ENCODE data around the gene SIMC1.
"Not testable (repeated sequence)": the region's sequence is repeated elsewhere in the genome, so short reads cannot be mapped to it uniquely, and the experiment has no call there.

The SIMC1 gene

DNA sequence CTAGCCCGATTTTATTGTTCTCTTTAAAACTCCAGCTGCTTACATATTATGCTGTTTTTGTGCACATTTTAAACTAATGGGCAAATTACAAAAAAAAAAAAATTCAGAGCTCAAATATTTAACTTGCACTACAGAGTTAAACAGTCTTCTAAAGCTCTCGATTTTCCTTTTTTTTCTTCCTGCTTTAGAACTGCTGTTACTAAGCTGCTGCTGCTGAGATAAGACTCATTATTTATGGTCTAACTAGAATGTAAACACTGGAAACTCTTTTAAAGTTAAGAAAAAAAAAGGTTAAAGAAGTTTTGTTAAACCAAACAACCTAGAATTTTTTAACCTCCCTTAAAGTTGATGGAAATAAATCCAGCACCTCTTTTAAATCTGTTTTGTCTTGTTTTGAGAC, 20.5 kb upstream of the SIMC1 start:
- not testable (repeated sequence) for H3K36me3 ChIP-seq (ENCODE audit: insufficient read depth, low read length); H3K27me3 ChIP-seq (ENCODE audit: control insufficient read depth in 1 of 2, insufficient read depth in 2 of 2, low read length in 2 of 2); H3K9me3 ChIP-seq (ENCODE audit: low read length); H3K4me1 ChIP-seq (ENCODE audit: insufficient read depth, low read length); H3K4me3 ChIP-seq (ENCODE audit: low read depth in 1 of 2, low read length in 2 of 2); H3K27ac ChIP-seq (ENCODE audit: low read depth, low read length); H3K9ac ChIP-seq (ENCODE audit: low read length)

DNA sequence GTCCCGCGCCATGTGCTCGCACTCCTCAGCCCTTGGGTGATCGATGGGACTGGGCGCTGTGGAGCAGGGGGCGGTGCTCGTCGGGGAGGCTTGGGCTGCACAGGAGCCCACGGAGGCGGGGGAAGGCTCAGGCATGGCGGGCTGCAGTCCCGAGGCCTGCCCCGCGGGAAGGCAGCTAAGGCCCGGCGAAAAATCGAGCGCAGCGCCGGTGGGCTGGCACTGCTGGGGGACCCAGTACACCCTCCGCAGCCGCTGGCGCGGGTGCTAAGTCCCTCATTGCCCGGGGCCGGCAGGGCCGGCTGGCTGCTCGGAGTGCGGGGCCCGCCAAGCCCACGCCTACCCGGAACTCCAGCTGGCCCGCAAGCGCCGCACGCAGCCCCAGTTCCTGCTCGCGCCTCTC, 16.2 kb upstream of the SIMC1 start:
- H3K4me3 ChIP-seq (ENCODE audit: low read depth in 1 of 2, low read length in 2 of 2); H3K27me3 ChIP-seq (ENCODE audit: control insufficient read depth in 1 of 2, insufficient read depth in 2 of 2, low read length in 2 of 2); H3K36me3 ChIP-seq (ENCODE audit: insufficient read depth, low read length); H3K9me3 ChIP-seq (ENCODE audit: low read length); H3K9ac ChIP-seq (ENCODE audit: low read length); H3K27ac ChIP-seq (ENCODE audit: low read depth, low read length); H3K4me1 ChIP-seq (ENCODE audit: insufficient read depth, low read length): not testable (repeated sequence)

DNA sequence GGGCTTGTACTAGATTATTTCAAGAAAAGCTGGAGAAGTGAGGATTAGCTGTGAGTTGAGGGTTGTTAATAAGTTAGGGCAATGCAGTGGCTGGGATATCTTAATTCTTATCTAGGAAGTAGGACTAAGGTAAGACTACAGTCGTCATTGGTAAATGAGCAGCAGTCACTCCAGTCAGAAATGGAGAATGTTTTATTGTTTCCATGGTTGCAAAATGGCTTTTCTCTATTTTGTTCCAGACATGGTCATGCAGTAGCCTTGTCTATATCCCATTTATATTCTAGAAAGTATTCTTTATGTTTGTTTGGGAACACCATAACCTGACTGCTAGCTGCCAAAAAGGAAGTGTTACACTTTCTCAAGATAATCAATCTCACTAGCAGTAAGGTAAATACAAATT, 9.9 kb upstream of the SIMC1 start:
- not testable (repeated sequence) for H3K27ac ChIP-seq (ENCODE audit: low read depth, low read length); H3K27me3 ChIP-seq (ENCODE audit: control insufficient read depth in 1 of 2, insufficient read depth in 2 of 2, low read length in 2 of 2); H3K4me3 ChIP-seq (ENCODE audit: low read depth in 1 of 2, low read length in 2 of 2); H3K9ac ChIP-seq (ENCODE audit: low read length); H3K9me3 ChIP-seq (ENCODE audit: low read length); H3K4me1 ChIP-seq (ENCODE audit: insufficient read depth, low read length); H3K36me3 ChIP-seq (ENCODE audit: insufficient read depth, low read length)

DNA sequence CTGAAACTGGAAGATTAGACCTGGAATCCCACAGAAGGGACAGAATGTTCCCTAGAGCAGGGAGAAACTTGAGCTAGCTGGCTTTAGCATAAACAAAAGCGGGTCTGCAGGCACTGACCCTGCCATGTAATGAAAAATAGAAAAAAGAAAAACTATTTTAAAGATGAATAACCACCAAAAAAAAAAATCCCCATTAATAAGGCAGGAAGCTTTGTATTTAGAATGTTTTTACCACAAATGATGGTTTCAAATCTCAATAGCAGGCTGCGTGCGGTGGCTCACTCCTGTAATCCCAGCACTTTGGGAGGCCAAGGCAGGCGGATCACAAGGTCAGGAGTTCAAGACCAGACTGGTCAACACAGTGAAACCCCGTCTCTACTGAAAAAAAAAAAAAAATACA, 5.0 kb upstream of the SIMC1 start:
- H3K36me3 ChIP-seq (ENCODE audit: insufficient read depth, low read length); H3K9me3 ChIP-seq (ENCODE audit: low read length); H3K27me3 ChIP-seq (ENCODE audit: control insufficient read depth in 1 of 2, insufficient read depth in 2 of 2, low read length in 2 of 2); H3K27ac ChIP-seq (ENCODE audit: low read depth, low read length); H3K4me1 ChIP-seq (ENCODE audit: insufficient read depth, low read length); H3K9ac ChIP-seq (ENCODE audit: low read length); H3K4me3 ChIP-seq (ENCODE audit: low read depth in 1 of 2, low read length in 2 of 2): not testable (repeated sequence)

DNA sequence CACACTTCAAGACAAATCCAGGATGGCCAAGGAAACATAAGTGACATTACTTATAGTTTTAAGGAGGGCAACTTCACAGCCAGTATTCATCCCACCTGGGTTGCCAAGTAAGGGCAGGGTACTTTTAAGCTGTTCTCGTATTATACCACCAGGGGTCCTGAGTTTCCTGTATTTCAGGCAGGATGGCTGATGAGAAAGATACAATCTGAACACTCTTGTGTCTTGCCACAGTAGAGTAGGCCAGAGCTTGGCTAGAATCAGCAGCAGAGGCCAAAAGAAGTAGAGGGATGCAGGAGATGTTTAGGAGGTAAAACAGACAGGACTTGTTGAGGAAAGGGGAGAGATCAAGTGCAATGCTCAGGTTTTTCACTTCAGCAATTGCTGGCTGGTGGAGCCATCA, 3.1 kb upstream of the SIMC1 start:
- H3K36me3 ChIP-seq (ENCODE audit: insufficient read depth, low read length); H3K4me1 ChIP-seq (ENCODE audit: insufficient read depth, low read length); H3K9me3 ChIP-seq (ENCODE audit: low read length); H3K27ac ChIP-seq (ENCODE audit: low read depth, low read length); H3K27me3 ChIP-seq (ENCODE audit: control insufficient read depth in 1 of 2, insufficient read depth in 2 of 2, low read length in 2 of 2); H3K4me3 ChIP-seq (ENCODE audit: low read depth in 1 of 2, low read length in 2 of 2); H3K9ac ChIP-seq (ENCODE audit: low read length): not testable (repeated sequence)

DNA sequence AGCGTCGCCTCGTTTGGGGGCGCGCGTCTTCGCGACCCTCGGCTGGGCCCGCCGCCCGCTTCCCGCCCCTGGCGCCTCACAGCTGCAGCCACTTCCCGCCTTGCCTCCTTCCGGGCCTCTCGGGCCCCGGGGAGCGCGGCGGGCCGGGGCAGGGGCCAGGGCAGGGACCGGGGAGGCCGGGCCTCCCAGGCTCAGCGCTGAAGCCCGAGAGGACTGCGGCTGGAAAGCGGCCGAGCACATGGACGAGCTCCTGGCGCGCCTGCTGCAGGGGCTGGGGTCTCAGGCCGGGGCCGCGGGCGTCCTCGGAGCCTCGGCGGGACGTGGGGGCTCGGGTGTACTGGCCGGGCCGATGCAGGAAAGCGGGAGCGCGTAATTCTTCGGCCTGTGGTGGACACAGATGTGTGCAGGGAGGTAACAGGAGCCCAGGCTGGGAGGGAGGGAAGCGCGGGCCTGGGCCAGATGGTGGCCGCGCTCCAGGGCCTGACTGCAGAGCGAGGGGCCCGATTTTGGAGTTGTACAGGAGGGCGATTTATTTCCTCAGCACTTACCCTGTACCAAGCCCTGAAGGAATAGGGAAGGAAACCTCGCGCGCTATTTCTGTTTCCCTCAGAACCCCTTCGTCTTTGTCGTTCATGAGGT, 540 bp downstream of the SIMC1 start:
- not testable (repeated sequence) for H3K27me3 ChIP-seq (ENCODE audit: control insufficient read depth in 1 of 2, insufficient read depth in 2 of 2, low read length in 2 of 2); H3K9me3 ChIP-seq (ENCODE audit: low read length); H3K4me3 ChIP-seq (ENCODE audit: low read depth in 1 of 2, low read length in 2 of 2); H3K4me1 ChIP-seq (ENCODE audit: insufficient read depth, low read length); H3K27ac ChIP-seq (ENCODE audit: low read depth, low read length); H3K36me3 ChIP-seq (ENCODE audit: insufficient read depth, low read length); H3K9ac ChIP-seq (ENCODE audit: low read length)

DNA sequence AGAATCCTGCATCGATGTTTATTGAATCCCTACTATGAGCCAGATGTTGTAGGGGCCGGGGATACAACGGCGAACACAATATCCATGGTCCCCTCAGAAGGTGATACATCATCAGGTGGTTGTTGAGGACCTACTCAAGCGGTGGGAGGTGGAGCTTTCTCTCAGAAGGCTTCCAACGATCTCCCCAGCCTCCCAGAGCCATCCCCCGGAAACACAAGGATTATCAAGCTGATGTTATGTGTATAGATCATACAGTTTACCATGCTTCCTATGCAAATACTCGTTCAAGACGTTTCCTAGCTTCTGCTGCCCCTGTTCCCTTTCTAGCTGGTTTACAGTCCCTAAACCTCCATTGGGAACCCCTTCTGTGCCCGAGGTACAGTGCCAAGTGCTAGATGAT, 1.1 kb downstream of the SIMC1 start:
- H3K9ac ChIP-seq (ENCODE audit: low read length); H3K9me3 ChIP-seq (ENCODE audit: low read length); H3K4me1 ChIP-seq (ENCODE audit: insufficient read depth, low read length); H3K27ac ChIP-seq (ENCODE audit: low read depth, low read length); H3K36me3 ChIP-seq (ENCODE audit: insufficient read depth, low read length); H3K4me3 ChIP-seq (ENCODE audit: low read depth in 1 of 2, low read length in 2 of 2); H3K27me3 ChIP-seq (ENCODE audit: control insufficient read depth in 1 of 2, insufficient read depth in 2 of 2, low read length in 2 of 2): not testable (repeated sequence)

DNA sequence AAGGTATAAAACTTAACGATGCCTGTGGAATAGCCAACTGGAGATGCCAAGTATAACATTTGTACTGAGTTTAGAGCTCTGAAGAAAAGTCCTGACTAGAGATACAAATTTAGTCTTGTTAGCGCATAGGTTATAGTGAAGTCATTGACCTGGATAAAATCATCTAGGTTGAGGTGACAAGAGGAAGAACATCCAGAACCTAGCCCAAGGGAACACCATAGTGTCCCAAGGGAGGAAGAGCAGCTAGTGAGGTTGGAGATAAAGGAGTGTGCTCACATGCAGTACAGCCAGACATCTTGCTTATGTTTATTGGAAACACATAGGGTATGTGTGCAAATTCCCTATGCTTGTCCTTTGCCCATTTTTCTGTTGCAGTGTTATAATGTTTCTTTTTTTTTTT, 6.1 kb downstream of the SIMC1 start:
- H3K4me3 ChIP-seq (ENCODE audit: low read depth in 1 of 2, low read length in 2 of 2); H3K36me3 ChIP-seq (ENCODE audit: insufficient read depth, low read length); H3K27ac ChIP-seq (ENCODE audit: low read depth, low read length); H3K9ac ChIP-seq (ENCODE audit: low read length); H3K4me1 ChIP-seq (ENCODE audit: insufficient read depth, low read length); H3K9me3 ChIP-seq (ENCODE audit: low read length); H3K27me3 ChIP-seq (ENCODE audit: control insufficient read depth in 1 of 2, insufficient read depth in 2 of 2, low read length in 2 of 2): not testable (repeated sequence)

DNA sequence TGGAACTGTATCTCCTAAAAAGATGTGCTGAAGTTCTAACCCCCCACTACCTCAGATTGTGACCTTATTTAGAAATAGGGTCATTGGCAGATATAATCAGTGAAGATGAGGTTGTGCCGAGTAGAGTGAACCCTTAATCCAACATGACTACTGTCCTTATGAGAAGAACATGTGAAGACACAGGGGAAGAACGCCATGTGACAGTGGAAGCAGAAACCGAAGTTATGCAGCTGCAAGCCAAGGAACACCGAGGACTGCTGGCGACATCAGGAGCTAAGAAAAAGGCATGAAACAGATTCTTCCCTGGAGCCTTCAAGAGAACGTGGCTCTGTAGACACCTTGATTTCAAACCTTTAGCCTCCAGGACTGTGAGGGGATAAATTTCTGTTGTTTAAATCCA, 6.8 kb downstream of the SIMC1 start:
- not testable (repeated sequence) for H3K4me1 ChIP-seq (ENCODE audit: insufficient read depth, low read length); H3K27ac ChIP-seq (ENCODE audit: low read depth, low read length); H3K4me3 ChIP-seq (ENCODE audit: low read depth in 1 of 2, low read length in 2 of 2); H3K9ac ChIP-seq (ENCODE audit: low read length); H3K27me3 ChIP-seq (ENCODE audit: control insufficient read depth in 1 of 2, insufficient read depth in 2 of 2, low read length in 2 of 2); H3K9me3 ChIP-seq (ENCODE audit: low read length); H3K36me3 ChIP-seq (ENCODE audit: insufficient read depth, low read length)

DNA sequence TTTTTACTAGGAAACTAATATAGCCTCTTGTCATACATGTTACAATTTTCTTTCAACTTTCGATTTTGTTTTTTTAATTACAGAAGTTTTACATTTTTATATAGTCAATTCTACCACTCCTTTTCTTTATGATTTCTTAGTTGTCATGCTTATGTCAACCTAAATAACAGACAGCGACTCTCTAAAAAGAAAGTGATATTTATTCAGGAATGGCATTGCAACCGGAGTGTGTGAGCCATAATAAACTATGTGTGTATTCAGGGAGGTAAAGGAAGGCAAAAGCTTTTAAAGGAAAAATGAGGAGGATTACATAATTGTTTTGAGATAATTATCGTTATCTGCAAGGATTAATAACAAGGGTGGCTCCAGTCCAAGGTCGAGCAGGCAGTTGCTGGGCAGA, 7.3 kb downstream of the SIMC1 start:
- H3K36me3 ChIP-seq (ENCODE audit: insufficient read depth, low read length); H3K9me3 ChIP-seq (ENCODE audit: low read length); H3K9ac ChIP-seq (ENCODE audit: low read length); H3K4me1 ChIP-seq (ENCODE audit: insufficient read depth, low read length); H3K27ac ChIP-seq (ENCODE audit: low read depth, low read length); H3K4me3 ChIP-seq (ENCODE audit: low read depth in 1 of 2, low read length in 2 of 2); H3K27me3 ChIP-seq (ENCODE audit: control insufficient read depth in 1 of 2, insufficient read depth in 2 of 2, low read length in 2 of 2): not testable (repeated sequence)

DNA sequence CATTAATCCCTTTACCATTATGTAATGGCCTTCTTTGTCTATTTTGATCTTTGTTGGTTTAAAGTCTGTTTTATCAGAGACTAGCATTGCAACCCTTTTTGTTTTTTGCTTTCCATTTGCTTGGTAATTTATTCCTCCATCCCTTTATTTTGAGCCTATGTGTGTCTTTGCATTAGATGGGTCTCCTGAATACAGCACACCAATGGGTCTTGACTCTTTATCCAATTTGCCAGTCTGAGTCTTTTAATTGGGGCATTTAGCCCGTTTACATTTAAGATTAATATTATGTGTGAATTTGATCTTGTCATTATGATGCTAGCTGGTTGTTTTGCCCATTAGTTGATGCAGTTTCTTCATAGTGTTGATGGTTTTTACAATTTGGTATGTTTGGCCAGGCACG, 12.5 kb downstream of the SIMC1 start:
- H3K4me1 ChIP-seq (ENCODE audit: insufficient read depth, low read length); H3K36me3 ChIP-seq (ENCODE audit: insufficient read depth, low read length); H3K27me3 ChIP-seq (ENCODE audit: control insufficient read depth in 1 of 2, insufficient read depth in 2 of 2, low read length in 2 of 2); H3K9ac ChIP-seq (ENCODE audit: low read length); H3K27ac ChIP-seq (ENCODE audit: low read depth, low read length); H3K9me3 ChIP-seq (ENCODE audit: low read length); H3K4me3 ChIP-seq (ENCODE audit: low read depth in 1 of 2, low read length in 2 of 2): not testable (repeated sequence)

DNA sequence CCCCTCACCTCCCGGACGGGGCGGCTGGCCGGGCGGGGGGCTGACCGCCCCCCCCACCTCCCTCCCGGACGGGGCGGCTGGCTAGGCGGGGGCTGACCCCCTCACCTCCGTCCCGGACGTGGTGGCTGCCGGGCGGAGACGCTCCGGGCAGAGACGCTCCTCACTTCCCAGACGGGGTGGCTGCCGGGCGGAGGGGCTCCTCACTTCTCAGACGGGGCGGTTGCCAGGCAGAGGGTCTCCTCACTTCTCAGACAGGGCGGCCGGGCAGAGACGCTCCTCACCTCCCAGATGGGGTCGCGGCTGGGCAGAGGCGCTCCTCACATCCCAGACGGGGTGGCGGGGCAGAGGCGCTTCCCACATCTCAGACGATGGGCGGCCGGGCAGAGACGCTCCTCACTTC, 13.9 kb downstream of the SIMC1 start:
- H3K36me3 ChIP-seq (ENCODE audit: insufficient read depth, low read length); H3K9ac ChIP-seq (ENCODE audit: low read length); H3K27ac ChIP-seq (ENCODE audit: low read depth, low read length); H3K4me1 ChIP-seq (ENCODE audit: insufficient read depth, low read length); H3K9me3 ChIP-seq (ENCODE audit: low read length); H3K4me3 ChIP-seq (ENCODE audit: low read depth in 1 of 2, low read length in 2 of 2); H3K27me3 ChIP-seq (ENCODE audit: control insufficient read depth in 1 of 2, insufficient read depth in 2 of 2, low read length in 2 of 2): not testable (repeated sequence)

Measured in muscle layer of colon (tissue), 2 donors.